Measurements from ENCODE around the gene TTLL1.

TTLL1 gene

GRCh38 chr22:43013355-43014315 lies 75.6 kb downstream of the TTLL1 start:
- no peaks in the 10 kb centered on the region for H3K27me3 ChIP-seq (ENCODE audit: control insufficient read depth, insufficient read depth, low read length)
- H3K4me1 ChIP-seq (ENCODE audit: control insufficient read depth, insufficient read depth, low read length), result peaks cover 4% of the 10 kb centered on the region; the same call in 1 of the 2 replicates
- H3K4me3 ChIP-seq (ENCODE audit: low read length), result peak overlapping the region; percentile 50; the same call in 1 of the 2 replicates
- DNase-seq (ENCODE audit: low read depth, low spot score), result no peak
- no peaks in the 10 kb centered on the region for H3K9me3 ChIP-seq (ENCODE audit: control insufficient read depth, insufficient read depth, low read length)
- no peak overlapping the region for H3K27ac ChIP-seq (ENCODE audit: low read length)
- H3K36me3 ChIP-seq (ENCODE audit: control insufficient read depth, insufficient read depth, low read length), result no peaks in the 10 kb centered on the region
- no CpG with 5 or more reads among the region's 16 CpGs for WGBS (ENCODE audit: insufficient coverage, insufficient read length)

- Histone ChIP-seq H3K36me3 (ENCODE audit: control insufficient read depth, insufficient read depth, low read length) (no peaks in the 10 kb centered on the region), H3K27ac (ENCODE audit: low read length) (no peak overlapping the region), H3K27me3 (ENCODE audit: control insufficient read depth, insufficient read depth, low read length) (no peaks in the 10 kb centered on the region), H3K4me1 (ENCODE audit: control insufficient read depth, insufficient read depth, low read length) (peaks cover 7% of the 10 kb centered on the region), H3K9me3 (ENCODE audit: control insufficient read depth, insufficient read depth, low read length) (no peaks in the 10 kb centered on the region), H3K4me3 (ENCODE audit: low read length) (no peak overlapping the region)
- whole genome bisulfite sequencing (ENCODE audit: insufficient coverage, insufficient read length), result no CpG with 5 or more reads among the region's 6 CpGs
- no peak for DNase-seq (ENCODE audit: low read depth, low spot score)
Measured at GRCh38 chr22:43012390-43012789, 76.8 kb downstream of the TTLL1 start.

- Histone ChIP-seq H3K27ac (ENCODE audit: low read length) (no peak overlapping the region), H3K4me1 (ENCODE audit: control insufficient read depth, insufficient read depth, low read length) (peaks cover 9% of the 10 kb centered on the region), H3K36me3 (ENCODE audit: control insufficient read depth, insufficient read depth, low read length) (no peaks in the 10 kb centered on the region), H3K4me3 (ENCODE audit: low read length) (no peak overlapping the region), H3K9me3 (ENCODE audit: control insufficient read depth, insufficient read depth, low read length) (no peaks in the 10 kb centered on the region), H3K27me3 (ENCODE audit: control insufficient read depth, insufficient read depth, low read length) (no peaks in the 10 kb centered on the region)
- WGBS (ENCODE audit: insufficient coverage, insufficient read length), result no CpG with 5 or more reads among the region's 7 CpGs
- DNase-seq (ENCODE audit: low read depth, low spot score), result no peak
Measured at GRCh38 chr22:43011079-43011478, 78.1 kb downstream of the TTLL1 start.

- Histone ChIP-seq H3K4me3 (ENCODE audit: low read length) (no peak overlapping the region), H3K27me3 (ENCODE audit: control insufficient read depth, insufficient read depth, low read length) (no peaks in the 10 kb centered on the region), H3K4me1 (ENCODE audit: control insufficient read depth, insufficient read depth, low read length) (peaks cover 11% of the 10 kb centered on the region), H3K9me3 (ENCODE audit: control insufficient read depth, insufficient read depth, low read length) (no peaks in the 10 kb centered on the region), H3K36me3 (ENCODE audit: control insufficient read depth, insufficient read depth, low read length) (no peaks in the 10 kb centered on the region), H3K27ac (ENCODE audit: low read length) (no peak overlapping the region)
- no peak for DNase-seq (ENCODE audit: low read depth, low spot score)
- no CpG with 5 or more reads among the region's 4 CpGs for WGBS (ENCODE audit: insufficient coverage, insufficient read length)
Measured at GRCh38 chr22:43009444-43009843, 79.7 kb downstream of the TTLL1 start.

- Histone ChIP-seq H3K4me3 (ENCODE audit: low read length) (no peak overlapping the region), H3K36me3 (ENCODE audit: control insufficient read depth, insufficient read depth, low read length) (no peaks in the 10 kb centered on the region), H3K27me3 (ENCODE audit: control insufficient read depth, insufficient read depth, low read length) (no peaks in the 10 kb centered on the region), H3K9me3 (ENCODE audit: control insufficient read depth, insufficient read depth, low read length) (no peaks in the 10 kb centered on the region), H3K4me1 (ENCODE audit: control insufficient read depth, insufficient read depth, low read length) (peaks cover 11% of the 10 kb centered on the region), H3K27ac (ENCODE audit: low read length) (no peak overlapping the region)
- DNase-seq (ENCODE audit: low read depth, low spot score), result no peak
- WGBS (ENCODE audit: insufficient coverage, insufficient read length), result no CpG with 5 or more reads among the region's 4 CpGs
Measured at GRCh38 chr22:43008921-43009320, 80.3 kb downstream of the TTLL1 start.

- Histone ChIP-seq H3K4me3 (ENCODE audit: low read length) (no peak overlapping the region), H3K27me3 (ENCODE audit: control insufficient read depth, insufficient read depth, low read length) (no peaks in the 10 kb centered on the region), H3K36me3 (ENCODE audit: control insufficient read depth, insufficient read depth, low read length) (no peaks in the 10 kb centered on the region), H3K4me1 (ENCODE audit: control insufficient read depth, insufficient read depth, low read length) (peaks cover 9% of the 10 kb centered on the region), H3K27ac (ENCODE audit: low read length) (no peak overlapping the region), H3K9me3 (ENCODE audit: control insufficient read depth, insufficient read depth, low read length) (no peaks in the 10 kb centered on the region)
- no peak for DNase-seq (ENCODE audit: low read depth, low spot score)
- WGBS (ENCODE audit: insufficient coverage, insufficient read length), result no CpG with 5 or more reads among the region's 4 CpGs
Measured at GRCh38 chr22:43008509-43008908, 80.7 kb downstream of the TTLL1 start.

GRCh38 chr22:43007519-43008102 lies 81.6 kb downstream of the TTLL1 start:
- no peak overlapping the region for H3K27ac ChIP-seq (ENCODE audit: low read length)
- H3K4me3 ChIP-seq (ENCODE audit: low read length), result no peak overlapping the region
- H3K9me3 ChIP-seq (ENCODE audit: control insufficient read depth, insufficient read depth, low read length), result no peaks in the 10 kb centered on the region
- no CpG with 5 or more reads among the region's 5 CpGs for WGBS (ENCODE audit: insufficient coverage, insufficient read length)
- no peaks in the 10 kb centered on the region for H3K36me3 ChIP-seq (ENCODE audit: control insufficient read depth, insufficient read depth, low read length)
- DNase-seq (ENCODE audit: low read depth, low spot score), result no peak
- peaks cover 9% of the 10 kb centered on the region for H3K4me1 ChIP-seq (ENCODE audit: control insufficient read depth, insufficient read depth, low read length)
- H3K27me3 ChIP-seq (ENCODE audit: control insufficient read depth, insufficient read depth, low read length), result no peaks in the 10 kb centered on the region

- WGBS (ENCODE audit: insufficient coverage, insufficient read length), result no CpG with 5 or more reads among the region's 7 CpGs
Measured at GRCh38 chr22:43006753-43007152, 82.4 kb downstream of the TTLL1 start.

GRCh38 chr22:43006016-43006505 lies 83.1 kb downstream of the TTLL1 start:
- Histone ChIP-seq H3K27ac (ENCODE audit: low read length) (no peak overlapping the region), H3K36me3 (ENCODE audit: control insufficient read depth, insufficient read depth, low read length) (no peaks in the 10 kb centered on the region), H3K9me3 (ENCODE audit: control insufficient read depth, insufficient read depth, low read length) (no peaks in the 10 kb centered on the region), H3K4me3 (ENCODE audit: low read length) (no peak overlapping the region), H3K4me1 (ENCODE audit: control insufficient read depth, insufficient read depth, low read length) (peaks cover 12% of the 10 kb centered on the region), H3K27me3 (ENCODE audit: control insufficient read depth, insufficient read depth, low read length) (no peaks in the 10 kb centered on the region)
- no CpG with 5 or more reads among the region's 5 CpGs for WGBS (ENCODE audit: insufficient coverage, insufficient read length)
- no peak for DNase-seq (ENCODE audit: low read depth, low spot score)

More at GRCh38 chr22:43006753-43007152, 82.4 kb downstream of the TTLL1 start:
- no peaks in the 10 kb centered on the region for H3K27me3 ChIP-seq (ENCODE audit: control insufficient read depth, insufficient read depth, low read length)
- H3K27ac ChIP-seq (ENCODE audit: low read length), result no peak overlapping the region
- peaks cover 11% of the 10 kb centered on the region for H3K4me1 ChIP-seq (ENCODE audit: control insufficient read depth, insufficient read depth, low read length)
- H3K36me3 ChIP-seq (ENCODE audit: control insufficient read depth, insufficient read depth, low read length), result no peaks in the 10 kb centered on the region
- H3K9me3 ChIP-seq (ENCODE audit: control insufficient read depth, insufficient read depth, low read length), result no peaks in the 10 kb centered on the region
- no peak overlapping the region for H3K4me3 ChIP-seq (ENCODE audit: low read length)
- DNase-seq (ENCODE audit: low read depth, low spot score), result no peak

- Histone ChIP-seq H3K4me1 (ENCODE audit: control insufficient read depth, insufficient read depth, low read length) (peaks cover 14% of the 10 kb centered on the region), H3K27me3 (ENCODE audit: control insufficient read depth, insufficient read depth, low read length) (no peaks in the 10 kb centered on the region), H3K36me3 (ENCODE audit: control insufficient read depth, insufficient read depth, low read length) (no peaks in the 10 kb centered on the region), H3K9me3 (ENCODE audit: control insufficient read depth, insufficient read depth, low read length) (no peaks in the 10 kb centered on the region), H3K27ac (ENCODE audit: low read length) (no peak overlapping the region), H3K4me3 (ENCODE audit: low read length) (no peak overlapping the region)
- WGBS (ENCODE audit: insufficient coverage, insufficient read length), result no CpG with 5 or more reads among the region's 2 CpGs
- DNase-seq (ENCODE audit: low read depth, low spot score), result no peak
Measured at GRCh38 chr22:43005106-43005505, 84.1 kb downstream of the TTLL1 start.
